HFFc6 (cell line): ENCODE results near the gene SOX18. TPM values are rescaled to one million over a fixed set of nuclear protein-coding genes. Genes with fewer than 3 reads are reported as not detected.

ENCODE experiments used
- DNase-seq: peaks from one replicate; pipeline ENCODE4 v3.0.0-alpha.2; 2018
- H3K27ac Mint-ChIP-seq: 2 replicates; pipeline ENCODE4 v1.8.0; 2020; ENCODE audit warnings: mild to moderate bottlenecking, mixed read lengths
- H3K27me3 Mint-ChIP-seq: 2 replicates; pipeline ENCODE4 v1.8.0; 2021; ENCODE audit warnings: mild to moderate bottlenecking, moderate library complexity, mixed read lengths; ENCODE audit not compliant: insufficient read depth
- H3K36me3 Mint-ChIP-seq: 2 replicates; pipeline ENCODE4 v1.8.0; 2021; ENCODE audit warnings: low read depth, mixed read lengths
- H3K4me1 Mint-ChIP-seq: 2 replicates; pipeline ENCODE4 v1.8.0; 2020; ENCODE audit warnings: low read depth, mixed read lengths
- H3K4me3 Mint-ChIP-seq: 2 replicates; pipeline ENCODE4 v1.8.0; 2020; ENCODE audit warnings: mild to moderate bottlenecking, moderate library complexity, mixed read lengths
- H3K9me3 Mint-ChIP-seq: 2 replicates; pipeline ENCODE4 v1.8.0; 2020; ENCODE audit warnings: mild to moderate bottlenecking, mixed read lengths
- CTCF ChIP-seq: fragments of 200-600 bp; sonication (generic); IDR thresholded peaks from 2 replicates; pipeline ENCODE4 v1.5.0; 2021; ENCODE audit warnings: antibody characterized with exemption, mild to moderate bottlenecking
- total RNA-seq, 6 experiments: library from RNA; stranded (reverse); fragmentation: NEBNext Ultra II Directional; extraction: Animal tissue kit (Norgen Biotek cat#: 25700); gene quantifications; 2 replicates in 1 of 6; 3 replicates in 5 of 6; pipeline ENCODE4 v1.2.3, GENCODE V29; 2021

SOX18 gene
- total RNA-seq, 6 experiments from 2014 or later = 0.10 to 0.17 TPM; not detected in 4

GRCh38 chr20:64011366-64011779 is 38.1 kb downstream of the SOX18 start:
- Mint-ChIP-seq H3K4me1 (no peaks in the 10 kb centered on the region), H3K36me3 (peaks cover 30% of the 10 kb centered on the region), H3K27ac (no peak overlapping the region), H3K27me3 (no peaks in the 10 kb centered on the region; the same call in 1 of the 2 replicates), H3K4me3 (no peak overlapping the region), H3K9me3 (no peaks in the 10 kb centered on the region)
- no peak for TF ChIP-seq CTCF
- DNase-seq = no peak

- no peak for DNase-seq
- Mint-ChIP-seq H3K4me3 (no peak overlapping the region), H3K36me3 (peaks cover 30% of the 10 kb centered on the region), H3K4me1 (no peaks in the 10 kb centered on the region), H3K27me3 (no peaks in the 10 kb centered on the region; the same call in 1 of the 2 replicates), H3K27ac (no peak overlapping the region), H3K9me3 (no peaks in the 10 kb centered on the region)
- TF ChIP-seq CTCF = no peak
These were observed 38.7 kb downstream of the SOX18 start for GRCh38 chr20:64010711-64011237.

GRCh38 chr20:64009811-64010387 is 39.5 kb downstream of the SOX18 start:
- no peak for TF ChIP-seq CTCF
- Mint-ChIP-seq H3K4me3 (no peak overlapping the region), H3K9me3 (no peaks in the 10 kb centered on the region), H3K27me3 (no peaks in the 10 kb centered on the region; the same call in 1 of the 2 replicates), H3K4me1 (peaks cover 5% of the 10 kb centered on the region; the same call in 1 of the 2 replicates), H3K27ac (no peak overlapping the region; the same call in 1 of the 2 replicates), H3K36me3 (peaks cover 30% of the 10 kb centered on the region)
- DNase-seq = no peak

GRCh38 chr20:64006902-64007301 is 42.5 kb downstream of the SOX18 start:
- peaks cover 5% of the 10 kb centered on the region; the same call in 1 of the 2 replicates for H3K4me1 Mint-ChIP-seq
- H3K9me3 Mint-ChIP-seq = no peaks in the 10 kb centered on the region
- DNase-seq = no peak
- no peaks in the 10 kb centered on the region; the same call in 1 of the 2 replicates for H3K27me3 Mint-ChIP-seq
- H3K36me3 Mint-ChIP-seq = peaks cover 24% of the 10 kb centered on the region
- no peak overlapping the region for H3K27ac Mint-ChIP-seq
- no peak overlapping the region for H3K4me3 Mint-ChIP-seq
- TF ChIP-seq CTCF = no peak

- Mint-ChIP-seq H3K4me1 (peaks cover 5% of the 10 kb centered on the region; the same call in 1 of the 2 replicates), H3K27ac (no peak overlapping the region), H3K36me3 (peaks cover 27% of the 10 kb centered on the region), H3K4me3 (no peak overlapping the region), H3K9me3 (no peaks in the 10 kb centered on the region), H3K27me3 (no peaks in the 10 kb centered on the region; the same call in 1 of the 2 replicates)
- DNase-seq = no peak
- no peak for TF ChIP-seq CTCF
These were observed 42.9 kb downstream of the SOX18 start for GRCh38 chr20:64006490-64006889.
